Ascending aorta (tissue), 2 donors: ENCODE measurements around the gene UBE2C. TPM values are rescaled to one million over a fixed set of nuclear protein-coding genes. Genes with fewer than 3 reads are reported as not detected.

ENCODE experiments used
- DNase-seq, 2 donors: peaks; one replicate each; pipeline ENCODE4 v3.0.0-alpha.2; 2019; ENCODE audit warnings: low spot score in 2 of 2
- H3K27ac ChIP-seq, 2 donors: fragments of 200-600 bp; sonication (generic); one replicate each; pipeline ENCODE4 v1.5.1; 2016 to 2017; ENCODE audit warnings: mild to moderate bottlenecking in 1 of 2
- H3K27me3 ChIP-seq: fragments of 200-600 bp; sonication (generic); one replicate; pipeline ENCODE4 v1.5.1; 2017
- H3K36me3 ChIP-seq, 2 donors: fragments of 200-600 bp; sonication (generic); one replicate each; pipeline ENCODE4 v1.5.1; 2016
- H3K4me1 ChIP-seq, 2 donors: fragments of 200-600 bp; sonication (generic); one replicate each; pipeline ENCODE4 v1.5.1; 2016 to 2017; ENCODE audit warnings: mild to moderate bottlenecking in 1 of 2
- H3K4me3 ChIP-seq, 2 donors: fragments of 200-600 bp; sonication (generic); one replicate each; pipeline ENCODE4 v1.5.1; 2016 to 2017; ENCODE audit warnings: mild to moderate bottlenecking in 1 of 2
- H3K9me3 ChIP-seq, 2 donors: fragments of 200-600 bp; sonication (generic); one replicate each; pipeline ENCODE4 v1.5.1; 2016
- intact Hi-C: fragments of 100-400 bp; cut with DNase I; formaldehyde crosslinking; loops from one replicate; pipeline ENCODE4 v1.15.1; 2023
- total RNA-seq: library from RNA; depleted of rRNA; stranded (reverse); fragments of >200 nt; gene quantifications from one replicate; pipeline ENCODE4 v1.1.0, GENCODE V29; 2016
- TF ChIP-seq, protein P1 (sequence below), 3 experiments: fragments of 200-600 bp in 2 of 3; fragments of 450-650 bp in 1 of 3; sonication (generic) in 2 of 3; IDR thresholded peaks; one replicate each; pipeline ENCODE4 v1.5.1; 2016 to 2019; ENCODE audit warnings: antibody characterized with exemption in 3 of 3, mild to moderate bottlenecking in 1 of 3, moderate library complexity in 1 of 3

The UBE2C gene
- total RNA-seq, 1 donor from 2014 or later, result not detected

DNA sequence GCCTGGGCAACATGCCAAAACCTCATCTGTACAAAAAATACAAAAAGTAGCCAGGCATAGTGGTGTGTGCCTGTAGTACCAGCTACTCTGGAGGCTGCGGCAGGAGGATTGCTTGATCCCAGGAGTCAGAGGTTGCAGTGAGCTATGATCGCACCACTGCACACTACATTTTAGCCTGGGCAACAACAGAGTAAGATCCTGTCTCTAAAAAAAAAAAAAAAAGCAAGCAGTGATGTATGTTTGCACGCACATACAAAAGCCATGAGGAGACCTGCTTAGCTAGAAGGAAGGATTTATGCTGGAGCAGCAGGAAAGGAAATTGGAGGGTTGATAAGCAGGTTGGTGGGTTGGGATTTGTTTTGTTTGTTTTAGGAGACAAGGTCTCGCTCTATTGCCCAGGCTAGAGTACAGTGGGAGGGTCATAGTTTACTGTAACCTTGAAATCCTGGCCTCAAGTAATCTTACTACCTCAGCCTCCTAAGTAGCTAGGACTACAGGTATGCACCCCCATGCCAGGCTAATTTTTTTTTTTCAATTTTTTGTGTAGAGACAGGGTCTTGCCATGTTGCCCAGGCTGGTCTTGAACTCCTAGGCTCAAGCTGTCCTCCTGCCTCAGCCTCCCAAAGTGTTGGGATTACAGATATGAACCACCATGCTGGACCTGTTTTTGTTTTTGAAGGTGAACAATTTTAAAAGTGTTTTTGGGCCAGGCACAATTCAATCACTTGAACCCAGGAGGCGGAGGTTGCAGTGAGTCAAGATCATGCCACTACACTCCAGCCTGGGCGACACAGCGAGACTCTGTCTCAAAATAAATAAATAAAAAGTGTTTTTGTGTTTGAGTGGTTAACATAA, 49.0 kb downstream of the UBE2C start:
- DNase-seq, result no peak
- H3K36me3 ChIP-seq, result no peaks in the 10 kb centered on the region
- no peaks in the 10 kb centered on the region for H3K27me3 ChIP-seq
- TF ChIP-seq, protein P1, sequence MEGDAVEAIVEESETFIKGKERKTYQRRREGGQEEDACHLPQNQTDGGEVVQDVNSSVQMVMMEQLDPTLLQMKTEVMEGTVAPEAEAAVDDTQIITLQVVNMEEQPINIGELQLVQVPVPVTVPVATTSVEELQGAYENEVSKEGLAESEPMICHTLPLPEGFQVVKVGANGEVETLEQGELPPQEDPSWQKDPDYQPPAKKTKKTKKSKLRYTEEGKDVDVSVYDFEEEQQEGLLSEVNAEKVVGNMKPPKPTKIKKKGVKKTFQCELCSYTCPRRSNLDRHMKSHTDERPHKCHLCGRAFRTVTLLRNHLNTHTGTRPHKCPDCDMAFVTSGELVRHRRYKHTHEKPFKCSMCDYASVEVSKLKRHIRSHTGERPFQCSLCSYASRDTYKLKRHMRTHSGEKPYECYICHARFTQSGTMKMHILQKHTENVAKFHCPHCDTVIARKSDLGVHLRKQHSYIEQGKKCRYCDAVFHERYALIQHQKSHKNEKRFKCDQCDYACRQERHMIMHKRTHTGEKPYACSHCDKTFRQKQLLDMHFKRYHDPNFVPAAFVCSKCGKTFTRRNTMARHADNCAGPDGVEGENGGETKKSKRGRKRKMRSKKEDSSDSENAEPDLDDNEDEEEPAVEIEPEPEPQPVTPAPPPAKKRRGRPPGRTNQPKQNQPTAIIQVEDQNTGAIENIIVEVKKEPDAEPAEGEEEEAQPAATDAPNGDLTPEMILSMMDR (IDR thresholded peaks at IDR 0.05), result no peak
- no peaks in the 10 kb centered on the region for H3K9me3 ChIP-seq
- intact Hi-C loops, result no loop called here
- no peak overlapping the region for H3K4me3 ChIP-seq
- H3K27ac ChIP-seq, result no peak overlapping the region
- H3K4me1 ChIP-seq, result peaks cover 0 to 10% of the 10 kb centered on the region in 2 donors

DNA sequence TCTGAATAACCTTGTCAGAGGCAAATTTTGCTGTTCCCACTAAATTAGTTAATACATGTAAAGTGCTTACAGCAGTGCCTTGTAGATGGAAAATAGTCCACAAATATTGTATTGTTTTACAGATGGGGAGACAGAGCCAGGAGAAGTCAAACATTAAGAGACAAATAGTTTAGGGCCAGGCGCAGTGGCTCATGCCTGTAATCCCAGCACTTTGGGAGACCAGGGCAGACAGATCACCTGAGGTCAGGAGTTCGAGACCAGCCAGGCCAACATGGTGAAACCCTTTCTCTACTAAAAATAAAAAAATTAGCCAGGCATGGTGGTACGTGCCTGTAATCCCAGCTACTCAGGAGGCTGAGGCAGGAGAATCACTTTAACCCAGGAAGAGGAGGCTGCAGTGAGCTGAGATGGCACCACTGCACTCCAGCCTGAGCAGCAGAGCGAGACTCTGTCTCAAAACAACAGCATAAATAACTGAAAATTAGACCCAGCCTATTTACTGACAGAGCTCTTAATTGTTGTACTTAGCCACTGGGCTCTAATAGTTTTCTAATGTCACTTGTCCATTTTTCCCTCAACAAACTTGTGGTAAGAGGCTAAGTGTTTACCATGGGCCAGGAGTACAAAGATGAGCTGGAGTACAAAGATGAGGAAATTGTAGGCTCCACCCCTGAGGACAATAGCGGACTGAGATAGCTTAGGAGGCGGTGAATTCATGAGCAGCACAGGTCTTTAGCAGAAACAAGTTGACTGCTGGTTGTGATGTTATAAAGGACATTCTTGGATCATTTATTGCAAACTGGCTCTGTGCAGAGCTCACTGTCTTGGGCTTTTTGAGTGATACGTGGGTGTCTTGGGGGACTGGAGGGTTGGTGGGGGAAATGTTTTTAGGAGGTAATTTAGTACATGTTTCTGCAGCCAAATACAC, 51.4 kb downstream of the UBE2C start:
- DNase-seq, result no peak
- intact Hi-C loops, result no loop called here

GRCh38 chr20:45866454-45866853, 54.0 kb downstream of the UBE2C start:
- H3K9me3 ChIP-seq, result no peaks in the 10 kb centered on the region
- no peaks in the 10 kb centered on the region for H3K4me1 ChIP-seq
- intact Hi-C loops, result no loop called here
- H3K36me3 ChIP-seq, result no peaks in the 10 kb centered on the region
- TF ChIP-seq, protein P1 (IDR thresholded peaks at IDR 0.05), result no peak
- no peaks in the 10 kb centered on the region for H3K27me3 ChIP-seq
- H3K27ac ChIP-seq, result no peak overlapping the region
- DNase-seq, result no peak
- no peak overlapping the region for H3K4me3 ChIP-seq

More for the DNA sequence above, 51.4 kb downstream of the UBE2C start:
- TF ChIP-seq, protein P1 (IDR thresholded peaks at IDR 0.05), result no peak
- no peaks in the 10 kb centered on the region for H3K36me3 ChIP-seq
- H3K4me1 ChIP-seq, result no peaks in the 10 kb centered on the region
- no peak overlapping the region for H3K4me3 ChIP-seq
- H3K9me3 ChIP-seq, result no peaks in the 10 kb centered on the region
- H3K27me3 ChIP-seq, result no peaks in the 10 kb centered on the region
- no peak overlapping the region for H3K27ac ChIP-seq

Other genes starting within 250 kb of the UBE2C start
- gene WFDC8, start 233.4 kb upstream of the UBE2C start, total RNA-seq, result not detected
- gene WFDC10A, start 182.9 kb upstream of the UBE2C start, total RNA-seq, result not detected
- not detected for gene WFDC9, start 181.4 kb upstream of the UBE2C start, total RNA-seq
- gene WFDC11, start 142.4 kb upstream of the UBE2C start, total RNA-seq, result not detected
- gene WFDC13, start 110.6 kb upstream of the UBE2C start, total RNA-seq, result not detected
- not detected for gene WFDC10B, start 107.6 kb upstream of the UBE2C start, total RNA-seq
- gene SPINT4, start 90.3 kb upstream of the UBE2C start, total RNA-seq, result not detected
- not detected for gene WFDC3, start 20.8 kb upstream of the UBE2C start, total RNA-seq
- gene DNTTIP1, start 20.7 kb upstream of the UBE2C start, total RNA-seq, result 4.6 TPM
- gene TNNC2, start 14.7 kb downstream of the UBE2C start, total RNA-seq, result not detected
- 182 TPM for gene SNX21, start 21.2 kb downstream of the UBE2C start, total RNA-seq
- gene ACOT8, start 44.7 kb downstream of the UBE2C start, total RNA-seq, result 34.4 TPM
- 6.8 TPM for gene ZSWIM3, start 45.0 kb downstream of the UBE2C start, total RNA-seq
- 3.5 TPM for gene ZSWIM1, start 68.6 kb downstream of the UBE2C start, total RNA-seq
- 32.8 TPM for gene SPATA25, start 75.0 kb downstream of the UBE2C start, total RNA-seq
- gene NEURL2, start 78.6 kb downstream of the UBE2C start, total RNA-seq, result 4.0 TPM
- 82.0 TPM for gene CTSA, start 78.7 kb downstream of the UBE2C start, total RNA-seq
- 909 TPM for gene PLTP, start 99.5 kb downstream of the UBE2C start, total RNA-seq
- 45.7 TPM for gene PCIF1, start 122.0 kb downstream of the UBE2C start, total RNA-seq
- 27.8 TPM for gene ZNF335, start 159.6 kb downstream of the UBE2C start, total RNA-seq
- not detected for gene MMP9, start 196.3 kb downstream of the UBE2C start, total RNA-seq
- not detected for gene SLC12A5, start 216.6 kb downstream of the UBE2C start, total RNA-seq